DMS53 treated with DMSO at 0.1 percent for 48 hours (cell line): ENCODE measurements around the gene TOGARAM1.
"Not testable (repeated sequence)": the region's sequence is repeated elsewhere in the genome, so short reads cannot be mapped to it uniquely, and the experiment has no call there.

Source experiments
- DNase-seq: peaks from one replicate; lab custom pipeline; 2025; ENCODE audit not compliant: unreplicated experiment; lab: John Stamatoyannopoulos, UW

Gene TOGARAM1

GRCh38 chr14:45039390-45039789, 77.4 kb downstream of the TOGARAM1 start:
- DNase-seq = no peak

- DNase-seq = no peak
These were observed 79.7 kb downstream of the TOGARAM1 start for GRCh38 chr14:45041641-45042040.

DNA sequence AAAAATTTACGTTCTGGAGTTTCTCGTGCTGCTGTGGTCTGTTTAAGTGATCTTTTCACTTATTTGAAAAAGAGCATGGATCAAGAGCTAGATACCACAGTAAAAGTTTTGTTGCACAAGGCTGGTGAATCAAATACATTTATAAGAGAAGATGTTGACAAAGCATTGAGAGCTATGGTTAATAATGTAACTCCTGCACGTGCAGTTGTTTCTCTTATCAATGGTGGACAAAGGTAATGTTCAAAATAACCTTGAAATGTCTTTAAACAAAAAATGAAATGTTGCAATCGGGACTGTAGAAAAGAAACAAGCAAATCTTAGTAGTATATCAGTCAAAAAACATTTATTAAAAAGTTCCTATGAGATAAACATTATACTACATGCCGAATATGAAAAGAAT, 82.6 kb downstream of the TOGARAM1 start:
- DNase-seq = no peak

- DNase-seq = no peak
These were observed 86.4 kb downstream of the TOGARAM1 start for GRCh38 chr14:45048385-45048784.

DNA sequence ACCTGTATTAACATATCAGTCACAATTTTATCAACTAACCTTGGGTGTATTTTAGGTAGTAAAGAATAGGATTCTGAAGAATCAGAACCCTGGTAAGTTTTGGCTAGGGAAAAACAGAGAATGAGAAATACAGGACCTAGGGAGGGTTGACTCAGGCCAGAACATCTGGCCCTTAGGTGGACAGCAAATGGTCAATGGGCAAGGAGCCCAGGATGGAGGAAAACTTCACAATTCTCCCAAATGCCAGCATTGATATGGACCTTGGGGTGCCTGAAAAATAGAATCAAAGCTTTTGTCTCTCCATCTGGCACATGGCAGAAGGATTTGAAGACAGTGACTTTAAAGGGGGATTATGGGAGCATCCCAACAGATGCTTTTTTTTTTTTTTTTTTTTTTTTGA, 89.2 kb downstream of the TOGARAM1 start:
- no peak for DNase-seq

- no peak for DNase-seq
These were observed 89.9 kb downstream of the TOGARAM1 start for GRCh38 chr14:45051896-45052295.

DNA sequence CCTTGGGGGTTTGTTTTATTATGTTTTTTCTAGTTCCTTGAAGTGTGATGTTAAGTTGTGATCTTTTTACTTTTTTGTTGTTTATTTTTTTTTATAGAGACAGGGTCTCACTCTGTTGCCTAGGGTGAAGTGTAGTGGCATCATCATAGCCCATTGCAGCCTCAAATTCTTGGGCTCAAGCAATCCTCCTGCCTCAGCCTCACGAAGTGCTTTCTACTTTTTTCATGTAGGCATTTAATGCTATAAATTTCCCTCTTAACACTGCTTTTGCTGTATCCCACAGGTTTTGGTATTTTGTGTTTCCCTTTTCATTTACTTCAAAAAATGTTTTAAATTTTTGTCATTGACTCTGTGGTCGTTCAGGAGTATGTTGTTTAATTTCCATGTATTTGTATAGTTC, 95.4 kb downstream of the TOGARAM1 start:
- DNase-seq = no peak

GRCh38 chr14:45057881-45058364, 95.9 kb downstream of the TOGARAM1 start:
- DNase-seq = no peak

DNA sequence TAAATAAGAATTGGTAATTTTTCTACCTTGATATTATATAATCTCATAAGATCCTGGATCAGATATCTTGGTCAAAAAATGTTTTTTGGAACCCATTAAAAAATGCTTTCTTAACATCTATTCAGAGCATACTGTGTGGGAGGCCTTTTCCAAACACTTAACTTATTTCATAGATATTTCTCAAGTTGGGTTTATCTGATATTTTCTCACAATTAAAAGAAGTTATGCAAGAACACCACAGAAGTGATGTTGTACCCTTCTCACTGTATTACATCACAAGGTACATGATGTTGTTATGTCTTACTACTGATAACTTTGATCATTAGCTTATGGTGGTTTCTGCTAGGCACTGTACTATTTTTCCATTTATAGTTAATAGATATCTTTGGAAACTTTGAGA, 98.6 kb downstream of the TOGARAM1 start:
- no peak for DNase-seq

DNA sequence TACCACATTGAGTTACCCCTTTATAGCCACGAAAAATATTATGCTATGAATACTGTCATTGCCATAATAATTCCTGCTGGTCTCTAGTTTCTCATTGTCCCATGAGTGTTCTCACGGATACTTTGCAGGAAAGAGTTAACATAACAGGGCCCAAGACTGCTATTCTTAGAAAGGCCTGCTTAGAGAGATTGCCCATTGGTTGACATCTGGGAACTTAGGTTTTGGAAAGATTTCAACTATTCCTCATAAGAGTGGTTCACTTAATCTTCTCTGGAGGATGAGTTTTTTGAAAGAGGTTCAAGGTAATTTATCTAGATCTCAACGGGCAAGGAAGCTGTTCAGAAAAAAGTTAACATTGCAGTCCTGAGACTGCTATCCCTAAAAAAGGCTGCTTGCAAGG, 103.5 kb downstream of the TOGARAM1 start:
- DNase-seq = no peak

DNA sequence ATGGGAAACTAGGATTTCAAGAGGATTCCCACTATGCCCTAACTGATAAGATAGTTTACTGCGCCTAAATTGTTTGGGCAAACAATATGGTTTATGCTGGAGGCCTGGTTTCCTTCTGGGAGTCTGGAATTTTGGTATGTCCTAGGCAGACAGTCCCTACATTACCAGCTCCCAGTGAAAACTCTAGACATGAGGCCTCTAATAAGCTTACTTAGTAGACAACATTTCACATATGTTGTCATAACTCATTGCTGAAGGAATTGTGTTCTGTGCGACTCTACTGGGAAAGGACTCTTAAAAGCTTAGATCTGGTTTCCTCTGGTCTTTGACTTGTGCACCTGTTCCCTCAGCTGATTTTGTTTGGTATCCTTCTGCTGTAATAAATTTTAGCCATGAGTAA, 104.0 kb downstream of the TOGARAM1 start:
- DNase-seq = no peak

DNA sequence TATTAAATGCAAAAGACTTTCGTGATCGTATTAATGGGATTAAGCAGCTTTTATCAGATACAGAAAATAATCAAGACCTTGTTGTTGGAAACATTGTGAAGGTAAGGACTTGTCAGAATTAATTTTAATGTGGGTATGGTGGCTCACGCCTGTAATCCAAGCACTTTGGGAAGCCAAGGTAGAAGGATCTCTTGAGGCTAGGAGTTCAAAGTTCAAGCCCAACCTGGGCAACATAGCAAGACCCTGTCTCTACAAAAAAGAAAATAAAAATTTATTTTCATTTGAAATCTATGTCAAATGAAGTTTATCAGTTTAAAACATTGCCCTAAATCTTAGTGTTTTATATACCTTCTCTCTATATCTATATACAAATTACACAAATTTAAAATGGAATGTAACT, 104.7 kb downstream of the TOGARAM1 start:
- DNase-seq = no peak

GRCh38 chr14:45068396-45068795, 106.4 kb downstream of the TOGARAM1 start:
- DNase-seq = no peak

DNA sequence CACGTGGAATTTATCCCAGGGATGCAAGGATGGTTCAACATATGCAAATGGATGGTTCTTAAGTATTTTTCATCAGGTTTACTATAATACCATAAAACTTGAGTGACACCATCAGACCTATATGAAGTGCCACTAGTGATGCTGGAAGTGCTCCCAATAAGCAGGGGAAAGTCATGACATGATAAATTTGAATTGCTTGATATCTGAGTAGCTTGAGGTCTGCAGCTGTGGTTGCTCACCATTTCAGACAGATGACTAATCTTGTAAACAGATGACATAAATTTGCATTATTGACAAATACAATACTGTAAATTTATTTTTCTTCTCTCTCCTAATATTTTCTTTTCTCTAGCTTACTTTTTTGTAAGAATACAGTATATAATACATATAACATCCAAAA, 108.2 kb downstream of the TOGARAM1 start:
- no peak for DNase-seq

- no peak for DNase-seq
These were observed 110.1 kb downstream of the TOGARAM1 start for GRCh38 chr14:45072126-45072525.

DNA sequence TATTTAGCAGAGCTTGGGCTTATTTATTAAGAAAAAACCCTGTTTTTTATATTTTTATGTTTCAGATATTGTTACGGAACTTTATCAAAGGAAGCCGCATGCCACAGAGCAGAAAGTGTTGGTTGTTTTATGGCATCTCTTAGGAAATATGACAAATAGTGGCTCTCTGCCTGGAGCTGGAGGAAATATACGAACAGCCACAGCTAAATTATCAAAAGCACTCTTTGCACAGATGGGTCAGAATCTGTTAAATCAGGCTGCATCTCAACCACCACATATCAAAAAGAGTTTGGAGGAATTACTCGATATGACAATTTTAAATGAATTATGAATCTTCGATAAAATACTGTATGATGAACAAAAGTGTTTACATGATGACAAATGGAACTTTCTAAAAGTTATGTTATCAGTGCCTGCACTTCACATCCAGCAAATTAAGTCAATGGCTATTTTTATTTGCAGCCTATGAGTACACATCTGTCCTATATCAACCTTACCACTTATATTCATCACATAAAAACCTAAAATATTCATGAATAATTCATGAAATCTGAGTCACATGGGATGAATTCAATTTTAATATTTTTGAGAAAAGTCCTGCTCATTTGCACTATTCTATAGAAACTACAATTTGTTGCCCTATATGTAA, 111.4 kb downstream of the TOGARAM1 start:
- DNase-seq = no peak

DNA sequence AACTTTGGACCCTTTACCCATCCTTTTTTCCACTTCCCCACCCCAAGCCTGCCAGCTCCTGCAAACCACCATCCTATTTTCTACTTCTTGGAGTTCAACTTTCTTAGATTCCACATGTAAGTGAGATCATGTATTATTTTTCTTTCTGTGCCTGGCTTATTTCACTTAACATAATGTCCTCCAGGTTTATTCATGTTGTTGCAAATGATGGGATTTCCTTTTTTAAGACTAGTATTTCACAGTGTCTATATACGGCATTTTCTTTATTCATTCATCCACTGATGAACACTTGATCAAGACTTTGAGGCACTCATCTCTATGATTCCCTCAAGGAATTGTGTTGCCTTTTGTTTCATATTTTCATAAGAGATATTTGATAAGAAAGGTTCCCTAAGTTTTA, 116.3 kb downstream of the TOGARAM1 start:
- DNase-seq = no peak

DNA sequence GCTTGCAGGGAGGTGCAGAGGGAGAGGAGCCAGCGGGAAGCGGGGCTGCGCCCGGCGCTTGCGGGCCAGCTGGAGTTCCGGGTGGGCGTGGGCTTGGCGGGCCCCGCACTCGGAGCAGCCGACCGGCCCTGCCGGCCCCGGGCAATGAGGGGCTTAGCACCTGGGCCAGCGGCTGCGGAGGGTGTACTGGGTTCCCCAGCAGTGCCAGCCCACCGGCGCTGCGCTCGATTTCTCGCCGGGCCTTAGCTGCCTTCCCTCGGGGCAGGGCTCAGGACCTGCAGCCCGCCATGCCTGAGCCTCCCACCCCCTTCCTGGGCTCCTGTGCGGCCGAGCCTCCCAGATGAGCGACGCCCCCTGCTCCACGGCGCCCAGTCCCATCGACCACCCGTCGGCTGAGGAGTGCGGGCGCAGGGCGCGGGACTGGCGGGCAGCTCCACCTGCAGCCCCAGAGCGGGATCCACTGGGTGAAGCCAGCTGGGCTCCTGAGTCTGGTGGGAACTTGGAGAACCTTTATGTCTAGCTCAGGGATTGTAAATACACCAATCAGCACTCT, 118.5 kb downstream of the TOGARAM1 start:
- not testable (repeated sequence) for DNase-seq

DNA sequence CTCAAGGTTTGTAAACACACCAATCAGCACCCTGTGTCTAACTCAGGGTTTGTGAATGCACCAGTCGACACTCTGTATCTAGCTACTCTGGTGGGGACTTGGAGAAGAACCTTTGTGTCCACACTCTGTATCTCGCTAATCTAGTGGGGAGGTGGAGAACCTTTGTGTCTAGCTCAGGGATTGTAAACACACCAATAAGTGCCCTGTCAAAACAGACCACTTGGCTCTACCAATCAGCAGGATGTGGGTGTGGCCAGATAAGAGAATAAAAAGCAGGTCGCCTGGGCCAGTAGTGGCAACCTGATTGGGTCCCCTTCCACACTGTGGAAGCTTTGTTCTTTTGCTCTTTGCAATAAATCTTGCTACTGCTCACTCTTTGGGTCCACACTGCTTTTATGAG, 119.1 kb downstream of the TOGARAM1 start:
- DNase-seq = not testable (repeated sequence)

DNA sequence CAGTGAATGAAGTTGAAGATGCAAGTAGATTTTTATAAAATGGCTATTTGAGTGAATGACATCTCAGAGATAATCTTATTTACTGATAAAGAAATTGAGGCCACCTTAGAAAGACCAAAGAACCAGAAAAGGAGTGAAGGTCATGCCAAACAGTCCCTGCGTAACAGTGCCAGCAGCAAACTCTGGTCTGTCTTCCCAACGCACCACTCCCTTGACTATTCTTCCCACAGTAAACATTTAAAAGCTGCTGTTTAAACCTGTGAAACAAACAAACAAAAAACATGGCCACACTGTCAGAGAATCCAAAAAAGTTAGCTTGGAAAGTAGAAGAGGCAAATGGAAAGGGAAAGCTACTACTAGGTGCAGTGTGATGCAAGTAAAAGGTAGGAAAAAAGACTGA, 120.4 kb downstream of the TOGARAM1 start:
- DNase-seq = no peak

DNA sequence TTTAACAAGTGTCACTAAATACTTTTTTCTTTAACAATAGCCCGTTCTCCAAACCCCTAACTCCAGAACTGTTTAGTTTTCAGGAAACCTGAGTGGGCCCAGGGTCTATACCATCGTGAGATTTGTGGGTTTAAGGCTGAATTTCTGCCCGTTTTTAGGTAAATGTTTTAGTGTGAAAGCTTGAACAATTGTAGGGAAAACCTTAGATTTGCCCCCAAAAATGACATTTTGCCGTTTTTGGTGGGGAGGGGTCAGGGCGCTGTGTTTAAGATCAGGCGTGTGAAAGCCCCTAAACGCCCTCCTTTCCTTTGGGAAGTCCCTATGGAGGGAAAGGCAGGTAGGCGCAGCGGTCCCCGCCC, 121.6 kb downstream of the TOGARAM1 start:
- no peak for DNase-seq

- DNase-seq = peak; percentile 61
These were observed 122.2 kb downstream of the TOGARAM1 start, which contains the start of gene PRPF39 for GRCh38 chr14:45083976-45084722. Gene PRPF39 (plus strand): TSS chr14:45084116. CDS start chr14:45095240, 11,124 bp downstream.
